HG03460 (cell line): ENCODE results near the gene PARD6B.
"Not testable (repeated sequence)": the region's sequence is repeated elsewhere in the genome, so short reads cannot be mapped to it uniquely, and the experiment has no call there.

Experiments used
- ATAC-seq: cut with Tn5 transposase; IDR thresholded peaks from one replicate; pipeline ENCODE4 v1.9.1; 2021; ENCODE audit not compliant: unreplicated experiment

PARD6B gene, protein sequence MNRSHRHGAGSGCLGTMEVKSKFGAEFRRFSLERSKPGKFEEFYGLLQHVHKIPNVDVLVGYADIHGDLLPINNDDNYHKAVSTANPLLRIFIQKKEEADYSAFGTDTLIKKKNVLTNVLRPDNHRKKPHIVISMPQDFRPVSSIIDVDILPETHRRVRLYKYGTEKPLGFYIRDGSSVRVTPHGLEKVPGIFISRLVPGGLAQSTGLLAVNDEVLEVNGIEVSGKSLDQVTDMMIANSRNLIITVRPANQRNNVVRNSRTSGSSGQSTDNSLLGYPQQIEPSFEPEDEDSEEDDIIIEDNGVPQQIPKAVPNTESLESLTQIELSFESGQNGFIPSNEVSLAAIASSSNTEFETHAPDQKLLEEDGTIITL

DNA sequence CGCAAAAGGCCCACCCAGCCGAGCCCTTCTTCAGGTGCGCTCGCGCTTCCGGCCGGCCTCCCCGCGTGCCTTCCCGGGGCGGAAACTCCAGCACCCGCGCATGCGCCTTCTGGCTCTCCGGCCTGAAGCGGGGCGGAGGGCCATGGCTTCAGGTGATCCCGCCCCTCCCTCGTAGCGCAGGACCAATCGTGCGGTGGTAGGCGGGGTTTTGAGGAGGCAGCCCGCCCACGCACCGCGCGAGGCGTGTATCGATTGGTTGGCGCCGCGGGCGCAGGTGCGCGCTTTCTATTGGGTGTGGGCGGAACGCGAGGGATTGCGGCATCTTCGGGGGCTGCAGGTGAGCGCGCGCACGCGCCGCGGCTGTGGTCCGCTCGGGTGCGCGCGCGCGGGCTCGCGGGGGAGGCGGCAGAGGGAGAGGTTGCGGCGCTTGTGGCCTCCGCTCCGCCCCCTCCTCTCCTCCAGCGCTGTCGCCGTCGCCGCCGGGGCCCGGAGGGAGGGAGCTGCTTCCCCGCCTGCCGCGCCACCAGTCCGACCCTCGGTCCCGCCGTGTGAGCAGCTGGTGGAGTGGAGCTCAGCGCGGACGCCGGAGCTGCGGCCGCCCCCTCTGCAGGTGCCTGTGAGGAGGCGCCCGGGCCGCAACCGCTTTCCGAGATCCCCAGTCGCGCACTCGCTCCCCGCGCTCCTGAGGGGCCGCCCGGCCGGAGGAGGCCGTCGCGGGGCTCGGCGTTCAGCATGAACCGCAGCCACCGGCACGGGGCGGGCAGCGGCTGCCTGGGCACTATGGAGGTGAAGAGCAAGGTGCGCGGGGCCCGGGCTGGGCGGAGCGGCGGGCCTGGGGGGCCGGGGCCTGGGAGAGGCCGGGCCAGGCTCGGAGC lies at the start of gene PARD6B:
Gene PARD6B, plus strand, starts transcription at position 526 of the 875 bp plus-strand sequence. Its CDS starts 207 bp downstream, at position 733.
- ATAC-seq: peak; percentile 85

DNA sequence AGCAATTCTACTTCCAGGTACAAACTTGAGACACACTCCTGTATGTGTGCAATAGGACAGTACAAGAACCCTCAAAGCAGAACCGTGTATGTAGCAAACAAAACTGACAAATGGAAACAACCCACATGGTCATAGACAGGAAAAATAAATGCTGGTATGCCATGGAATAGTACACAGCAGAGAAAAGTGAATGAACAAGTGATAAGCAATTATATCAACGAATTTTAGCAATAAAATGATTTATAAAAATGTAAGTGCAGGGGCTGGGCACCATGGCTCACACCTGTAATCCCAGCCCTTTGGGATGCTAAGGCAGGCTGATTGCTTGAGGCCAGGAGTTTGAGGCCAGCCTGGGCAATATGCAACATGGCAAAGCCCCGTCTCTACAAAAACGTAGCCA lies 49.3 kb upstream of the PARD6B start:
- ATAC-seq: no peak

DNA sequence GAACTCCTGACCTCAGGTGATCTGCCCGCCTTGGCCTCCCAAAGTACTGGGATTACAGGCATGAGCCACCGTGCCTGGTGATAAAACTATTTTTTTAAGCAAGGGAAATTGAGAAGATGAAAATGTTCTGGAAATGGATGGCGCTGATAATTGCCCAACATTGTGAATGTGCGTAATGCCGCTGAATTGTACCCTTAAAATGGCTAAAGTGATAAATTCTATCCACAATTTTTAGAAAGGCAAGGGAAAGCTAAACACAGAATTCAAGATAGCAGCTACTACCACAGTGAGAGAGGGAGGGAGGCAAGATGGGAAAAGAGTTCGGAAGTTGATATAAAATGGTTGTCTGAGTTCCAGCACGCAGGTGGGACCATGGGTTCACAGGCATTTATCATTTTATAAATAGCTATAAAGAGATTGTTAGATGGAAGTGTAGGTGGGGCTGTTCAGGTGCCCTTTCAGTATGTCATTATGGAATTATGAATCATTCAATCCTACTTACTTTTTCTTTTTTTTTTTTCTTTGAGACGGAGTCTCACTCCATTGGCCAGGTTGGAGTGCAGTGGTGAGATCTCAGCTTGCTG lies 48.3 kb upstream of the PARD6B start:
- ATAC-seq: no peak

DNA sequence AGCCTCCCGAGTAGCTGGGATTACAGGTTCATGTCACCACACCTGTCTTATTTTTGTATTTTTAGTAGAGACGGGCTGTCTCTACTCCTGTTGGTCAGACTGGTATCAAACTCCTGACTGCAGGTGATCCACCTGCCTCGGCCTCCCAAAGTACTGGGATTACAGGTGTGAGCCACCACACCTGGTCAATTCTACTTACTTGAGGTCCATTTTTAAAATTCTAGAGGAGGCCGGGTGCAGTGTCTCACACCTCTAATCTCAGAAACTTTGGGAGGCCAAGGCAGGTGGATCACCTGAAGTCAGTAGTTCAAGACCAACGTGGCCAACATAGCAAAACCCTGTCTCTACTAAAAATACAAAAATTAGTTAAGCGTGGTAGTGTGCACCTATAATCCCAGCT lies 47.8 kb upstream of the PARD6B start:
- no peak for ATAC-seq

DNA sequence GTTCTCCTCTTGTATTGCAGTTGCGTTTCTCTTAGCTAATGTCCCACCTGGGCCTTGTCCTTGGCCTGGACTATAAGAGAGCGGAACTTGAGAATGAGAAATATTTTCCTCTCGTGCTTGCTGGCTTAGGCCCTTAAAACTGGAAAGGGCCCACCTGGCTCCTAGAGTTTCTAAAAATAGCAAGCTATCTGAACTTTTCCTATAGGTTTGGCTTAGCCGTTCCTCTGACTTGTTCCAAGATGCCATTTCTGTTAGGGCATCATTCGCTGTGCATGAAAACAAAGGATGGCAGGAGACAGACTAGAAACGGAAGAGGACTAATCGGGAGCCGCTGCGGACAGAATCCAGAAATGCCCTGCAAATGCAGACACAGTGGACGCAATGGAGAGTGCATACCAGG lies 44.6 kb upstream of the PARD6B start:
- no peak for ATAC-seq

DNA sequence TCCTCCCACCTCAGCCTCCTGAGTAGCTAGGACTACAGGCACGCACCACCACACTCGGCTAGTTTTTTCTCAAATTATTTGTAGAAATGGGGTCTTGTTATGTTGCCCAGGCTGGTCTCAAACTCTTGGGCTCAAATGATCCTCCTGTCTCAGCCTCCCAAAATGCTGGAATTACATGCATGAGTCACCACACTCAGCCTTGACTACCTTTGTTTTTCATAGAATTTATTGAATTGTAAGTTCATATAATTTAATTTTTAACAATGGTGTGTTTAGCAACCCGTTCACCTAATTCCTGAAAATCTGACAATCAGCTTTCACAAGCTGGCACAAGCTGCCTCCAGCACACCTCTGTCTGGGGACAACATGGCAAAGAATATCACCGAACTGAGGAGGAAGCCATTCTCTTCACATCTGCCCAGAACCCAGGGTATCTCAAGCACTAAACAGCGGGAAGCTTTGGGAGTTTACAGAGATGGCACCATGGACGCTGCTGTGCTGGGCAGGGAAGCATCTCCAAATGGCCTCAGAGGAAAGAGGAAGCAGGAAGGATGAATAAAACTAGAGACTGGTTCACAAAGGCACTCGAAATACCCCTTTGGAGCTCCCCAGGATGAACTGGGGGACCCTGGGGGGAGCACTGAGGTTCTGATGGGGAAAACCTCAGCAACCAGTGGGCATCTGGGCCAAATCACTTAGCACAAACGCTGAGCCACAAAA lies 43.0 kb upstream of the PARD6B start:
- no peak for ATAC-seq

DNA sequence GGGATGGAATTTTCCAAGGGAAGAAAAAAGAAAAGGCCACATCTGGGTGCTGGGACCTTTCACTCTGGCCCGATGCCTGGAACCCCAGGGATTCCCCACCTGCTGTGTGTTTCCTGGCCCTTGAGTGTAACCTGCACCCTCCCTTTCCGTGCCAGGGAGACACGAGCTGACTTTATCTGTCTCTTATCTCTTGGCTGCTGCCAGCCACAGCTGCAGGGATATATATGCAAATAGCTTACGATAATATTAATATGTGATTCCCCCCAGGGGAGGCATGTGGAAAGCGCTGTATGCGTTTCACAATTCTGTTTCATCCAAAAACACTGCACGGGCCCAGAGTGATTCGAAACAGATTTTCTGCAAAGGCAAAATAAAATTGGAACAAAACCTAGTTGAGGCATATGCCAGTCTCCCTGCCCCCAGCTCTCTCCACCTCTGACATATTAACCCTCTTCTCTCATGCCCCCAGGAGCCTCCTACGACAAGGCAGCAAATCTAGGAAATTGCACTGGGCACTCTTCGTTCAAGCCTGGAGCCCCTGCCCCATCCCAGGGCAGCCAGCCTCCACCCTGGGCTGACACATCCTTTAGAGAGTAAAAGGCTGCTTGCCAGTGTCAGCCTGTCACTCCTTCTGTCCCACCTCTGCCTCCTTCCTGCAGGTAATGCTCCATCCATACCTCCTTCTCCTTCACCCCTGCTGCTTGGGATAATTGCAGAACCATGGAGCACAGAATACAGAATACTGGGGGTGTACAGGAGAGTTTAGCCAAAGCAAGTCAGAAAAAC lies 41.3 kb upstream of the PARD6B start:
- ATAC-seq: no peak

DNA sequence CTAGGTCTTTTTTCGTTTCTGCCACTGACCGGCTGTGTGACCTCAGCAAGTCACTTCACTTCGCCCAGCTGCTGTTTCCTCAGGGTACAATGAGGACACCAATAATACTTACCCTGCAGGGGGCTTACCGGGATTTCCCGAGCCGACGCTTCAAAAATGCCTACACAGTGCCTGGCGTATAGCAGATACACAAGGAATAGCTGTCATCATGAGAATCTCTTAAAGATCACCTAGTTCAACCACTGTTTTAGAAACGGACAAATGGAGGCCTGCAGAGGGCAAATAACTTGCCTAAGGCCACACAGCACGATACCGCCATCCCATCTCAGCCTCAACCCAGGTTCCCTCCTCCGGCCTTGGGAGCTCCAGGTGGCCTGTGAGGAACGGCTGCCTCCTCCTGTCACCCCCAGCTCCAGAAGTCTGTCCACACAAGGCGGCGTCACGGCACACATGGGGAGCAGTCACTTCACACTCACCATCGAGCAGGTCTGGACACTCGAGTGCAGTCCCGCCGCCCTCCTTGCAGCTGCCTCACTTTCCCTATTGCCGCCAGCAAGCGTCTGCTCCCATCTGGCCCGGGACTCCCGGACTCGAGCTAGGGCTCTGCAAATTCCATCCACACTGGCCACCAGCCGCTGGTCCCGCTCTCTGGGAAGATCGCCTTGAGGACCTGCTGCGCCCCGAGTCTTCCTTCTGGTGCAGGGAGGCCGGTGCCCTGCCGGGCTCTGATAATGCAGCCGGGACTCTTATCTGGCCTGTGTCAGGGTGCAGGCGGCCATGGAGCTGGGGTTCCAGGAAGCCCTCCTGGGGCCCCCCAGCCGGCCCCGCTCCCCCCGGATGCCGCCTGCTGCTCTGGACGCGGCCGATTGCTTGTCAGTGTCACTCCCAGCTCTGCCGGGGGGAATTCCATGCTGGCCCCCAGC lies 40.5 kb upstream of the PARD6B start, which contains the start of gene RIPOR3:
Gene RIPOR3, minus strand, starts transcription at position 893 of the 923 bp plus-strand sequence. Its CDS starts 414 bp downstream, at position 479.
- no peak for ATAC-seq

DNA sequence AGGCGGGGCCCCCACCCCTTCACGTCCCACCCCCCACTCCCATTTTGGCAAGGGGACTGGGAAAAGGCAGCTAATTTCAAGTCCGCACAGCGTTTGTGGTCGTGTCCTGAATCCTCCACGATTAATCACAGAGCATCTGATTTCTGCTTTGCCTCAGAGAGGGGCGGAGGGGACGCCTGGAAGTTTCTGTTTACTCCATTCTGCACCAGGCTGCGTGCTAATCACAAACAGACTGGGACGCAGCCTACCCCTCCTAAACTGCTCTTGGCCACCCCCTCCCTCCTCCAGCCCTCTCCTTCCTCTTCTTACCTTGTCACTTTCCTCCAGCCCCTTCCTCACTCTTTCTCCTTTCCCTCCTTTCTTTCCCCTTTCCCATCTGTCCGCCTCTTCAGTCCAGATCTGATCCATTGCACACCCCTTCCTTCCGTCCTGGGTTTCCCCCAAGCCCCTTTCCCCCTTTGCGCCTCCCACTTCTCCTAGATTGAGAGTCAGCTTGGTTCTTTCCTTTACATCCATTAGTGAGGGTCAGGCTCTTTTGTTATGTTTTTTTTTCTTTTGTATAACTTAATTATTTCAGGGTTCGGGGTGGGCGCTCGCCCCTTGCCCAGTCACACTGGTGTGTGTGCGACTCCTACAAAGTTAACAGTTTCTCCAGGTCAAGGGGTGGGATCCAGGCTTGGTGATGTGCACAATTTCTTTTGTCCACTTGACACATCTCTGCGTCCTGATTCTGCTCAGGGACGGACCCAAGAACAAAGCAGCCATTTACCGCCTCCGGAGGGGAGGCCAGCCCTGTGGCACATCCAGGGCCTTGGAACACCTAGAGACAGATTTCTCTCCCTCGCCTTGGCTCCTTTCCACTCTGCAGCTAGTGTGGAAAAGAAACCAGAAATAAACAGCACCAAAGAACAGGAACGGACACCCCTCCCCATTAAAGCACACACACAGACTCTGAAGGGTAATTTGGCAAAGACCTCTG lies 39.5 kb upstream of the PARD6B start:
- no peak for ATAC-seq

DNA sequence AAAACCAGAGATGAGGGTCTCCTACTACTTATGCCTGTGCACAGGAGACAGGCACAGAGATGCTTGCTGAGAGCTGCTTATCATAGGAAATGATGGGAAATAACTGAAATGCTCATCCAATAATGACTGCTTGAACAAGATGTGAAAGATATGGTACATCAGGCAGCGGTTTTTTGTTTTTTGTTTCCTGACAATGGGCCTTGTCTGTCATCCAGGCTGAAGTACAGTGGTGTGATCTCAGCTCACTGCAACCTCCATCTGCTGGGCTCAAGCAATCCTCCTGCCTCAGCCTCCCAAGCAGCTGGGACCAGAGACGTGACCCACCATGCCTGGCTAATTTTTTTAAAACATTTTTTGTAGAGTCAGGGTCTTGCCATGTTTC lies 38.8 kb upstream of the PARD6B start:
- no peak for ATAC-seq

DNA sequence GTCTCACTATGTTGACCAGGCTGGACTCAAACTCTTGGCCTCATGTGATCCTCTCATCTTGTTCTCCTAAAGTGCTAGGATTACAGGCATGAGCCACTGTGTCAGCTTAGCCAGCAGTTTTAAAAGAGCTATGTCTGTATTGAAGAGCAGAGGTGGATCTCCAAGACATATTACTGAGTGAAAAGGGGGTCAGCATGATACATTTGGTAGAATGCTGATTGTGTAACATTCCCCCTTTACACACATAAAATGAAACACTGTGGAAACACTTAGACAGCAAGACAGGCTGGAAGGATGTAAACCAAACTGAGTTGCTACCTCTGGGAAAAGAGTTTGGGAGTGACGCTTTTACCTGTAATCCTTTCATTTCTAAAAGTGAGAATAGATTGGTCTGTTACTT lies 38.4 kb upstream of the PARD6B start:
- no peak for ATAC-seq

DNA sequence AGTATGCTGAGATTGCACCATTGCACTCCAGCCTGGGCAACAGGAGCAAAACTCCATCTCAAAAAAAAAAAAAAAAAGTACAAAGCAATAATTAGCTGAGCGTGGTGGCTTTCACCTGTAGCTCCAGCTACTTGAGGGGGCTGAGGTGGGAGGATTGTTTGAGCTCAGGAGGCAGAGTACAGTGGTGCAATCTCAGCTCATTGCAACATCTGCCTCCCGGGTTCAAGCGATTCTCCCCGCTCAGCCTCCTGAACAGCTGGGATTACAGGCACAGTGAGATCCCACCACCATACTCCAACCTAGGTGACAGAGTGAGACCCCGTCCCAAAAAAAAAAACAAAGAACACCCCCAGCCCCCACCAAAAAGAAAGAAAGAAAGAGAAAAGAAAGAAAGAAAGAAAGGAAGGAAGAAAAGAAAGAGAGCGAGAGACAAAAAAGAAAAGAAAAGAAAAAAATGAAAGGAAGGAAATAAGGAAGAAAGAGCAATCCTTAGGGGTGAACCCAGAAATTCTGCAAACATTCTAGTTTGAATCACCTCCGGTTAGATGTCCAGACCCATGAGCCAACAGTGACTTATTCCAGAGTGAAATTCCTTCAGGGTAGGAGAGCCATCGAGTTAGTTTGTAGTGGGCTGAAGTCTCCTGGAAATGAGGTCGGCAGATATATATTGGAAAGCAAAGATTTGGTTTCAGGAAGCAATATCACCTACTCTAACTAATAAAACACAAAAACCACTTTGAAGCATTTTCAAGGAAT lies 36.8 kb upstream of the PARD6B start:
- ATAC-seq: no peak

DNA sequence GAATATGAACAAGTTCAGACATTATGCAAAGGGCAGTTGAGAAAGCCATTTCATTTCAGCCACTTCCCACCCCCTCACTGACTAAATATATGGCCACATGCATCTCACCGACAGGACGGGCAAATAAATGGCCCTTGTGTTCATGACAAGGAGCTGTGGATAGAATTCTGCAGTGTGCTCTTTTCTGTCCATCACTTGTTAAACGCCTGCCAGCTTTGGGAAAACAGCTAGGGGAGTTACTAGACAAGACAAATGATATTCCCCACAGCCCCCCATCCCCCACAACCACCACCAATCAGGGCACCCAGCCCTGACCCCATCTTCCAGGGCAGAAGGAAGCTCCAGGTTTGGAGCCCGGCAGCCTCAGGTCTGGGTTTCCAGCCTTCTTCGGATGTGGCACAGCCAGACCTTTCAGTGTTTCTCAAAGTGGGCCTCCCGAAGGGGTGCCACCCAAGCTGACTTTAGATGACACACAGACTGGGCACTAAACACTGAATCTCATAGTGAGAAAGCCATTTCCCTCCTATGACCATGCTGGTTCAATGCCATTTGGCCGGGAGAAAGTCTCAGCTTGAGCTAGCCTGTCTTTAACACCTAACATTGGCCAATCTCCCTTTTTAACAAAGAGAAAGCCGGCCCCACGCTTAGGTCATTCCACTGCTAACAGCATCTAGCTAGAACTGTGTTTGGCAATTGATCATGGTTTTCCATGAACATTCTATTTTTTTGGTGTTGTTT lies 36.1 kb upstream of the PARD6B start:
- ATAC-seq: no peak

DNA sequence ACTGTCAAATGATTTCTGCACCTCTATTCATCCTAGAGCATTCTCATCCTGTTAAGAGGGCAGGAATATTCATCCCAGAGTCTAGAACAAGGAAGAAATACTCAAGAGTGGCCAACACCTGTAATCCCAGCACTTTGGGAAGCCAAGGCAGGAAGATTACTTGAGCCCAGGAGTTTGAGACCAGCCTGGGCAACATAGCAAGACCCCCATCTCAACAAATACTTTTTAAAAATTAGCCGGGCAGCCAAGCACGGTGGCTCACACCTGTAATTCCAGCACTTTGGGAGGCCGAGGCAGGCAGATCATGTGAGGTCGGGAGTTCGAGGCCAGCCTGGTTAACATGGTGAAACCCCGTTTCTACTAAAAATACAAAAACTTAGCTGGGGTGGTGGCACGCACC lies 33.1 kb upstream of the PARD6B start:
- ATAC-seq: not testable (repeated sequence)

DNA sequence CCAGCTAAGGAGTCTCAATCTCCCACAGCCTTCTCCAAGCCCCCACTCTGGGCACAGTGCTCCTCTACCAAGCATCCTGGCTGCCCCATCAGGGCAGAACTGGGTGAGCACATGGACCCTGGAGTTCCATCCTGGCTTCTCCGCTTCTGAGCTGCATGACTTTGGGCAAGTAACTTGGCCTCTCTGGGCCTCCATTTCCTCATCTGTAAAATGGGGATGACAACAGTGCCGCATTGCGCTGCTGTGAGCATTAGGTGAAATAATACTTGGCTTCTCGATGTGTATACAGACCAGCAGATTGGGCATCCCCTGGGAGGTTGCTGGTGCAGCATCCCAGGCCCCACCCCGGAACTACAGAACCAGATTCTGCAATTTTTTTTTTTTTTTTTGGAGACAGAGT lies 31.7 kb upstream of the PARD6B start:
- ATAC-seq: no peak
